ENCODE measurements around the gene IL11RA. TPM values are rescaled to one million over a fixed set of nuclear protein-coding genes. Genes with fewer than 3 reads are reported as not detected.

The IL11RA gene
- total and polyA plus RNA-seq, 2 donors (not counting 3 experiments of a cell fraction or from before 2014, with no cell fraction given) = 15.3 to 18.6 TPM

- intact Hi-C loops (cut with micrococcal nuclease) = no loop called here
- Histone ChIP-seq H2AFZ (ENCODE audit: low read depth, low read length) (no peak overlapping the region), H3K9ac (replicated peaks; ENCODE audit: extremely low read depth, insufficient read depth, low read length) (no peak overlapping the region), H3K79me2 (ENCODE audit: control insufficient read depth, insufficient read depth, low read length) (no peaks in the 10 kb centered on the region), H3K4me3 (replicated peaks in 1 of 3; ENCODE audit: insufficient read depth in 1 of 3, low read depth in 1 of 3, low read length in 3 of 3) (no peak overlapping the region), H3K27me3 (ENCODE audit: control insufficient read depth in 2 of 2, insufficient read depth in 2 of 2, low read length in 2 of 2) (no peaks in the 10 kb centered on the region), H3K4me2 (ENCODE audit: insufficient read depth, low read length) (no peak overlapping the region), H3K9me1 (replicated peaks; ENCODE audit: control insufficient read depth, extremely low read depth, insufficient read depth, low read length) (no peaks in the 10 kb centered on the region), H3K4me1 (ENCODE audit: control insufficient read depth, extremely low read depth, insufficient read depth, low read length) (peaks cover 5% of the 10 kb centered on the region), H3K36me3 (ENCODE audit: control insufficient read depth in 2 of 2, extremely low read depth in 1 of 2, insufficient read depth in 2 of 2, low read length in 2 of 2) (no peaks in the 10 kb centered on the region), H4K20me1 (replicated peaks; ENCODE audit: control insufficient read depth, extremely low read depth, insufficient read depth, low read length) (no peaks in the 10 kb centered on the region), H3K27ac (ENCODE audit: insufficient read depth, low read depth, low read length) (no peak overlapping the region), H3K9me3 (replicated peaks; ENCODE audit: control insufficient read depth, insufficient read depth, low read length) (no peaks in the 10 kb centered on the region)
- no TSS peak for BruUV-seq (replicated peaks)
- dilution Hi-C loops (cut with MboI; ENCODE audit: extremely low pct_ligation_motif_present, low sequenced_read_pairs) = no loop called here
- FAIRE-seq = no peak
- TF ChIP-seq EZH2 (IDR thresholded peaks at IDR 0.05; ENCODE audit: borderline replicate concordance, low read depth, low read length, severe bottlenecking) (no peak), MAX (IDR thresholded peaks at IDR 0.05; ENCODE audit: insufficient read depth, insufficient read length) (no peak), JUN (IDR thresholded peaks at IDR 0.05; ENCODE audit: borderline replicate concordance, insufficient read depth, insufficient read length, low read depth) (no peak), GATA2 (IDR thresholded peaks at IDR 0.05; ENCODE audit: insufficient read depth, insufficient read length, low read depth, low read length) (no peak), MYC (IDR thresholded peaks at IDR 0.05; ENCODE audit: low read depth, low read length) (no peak), FOS (IDR thresholded peaks at IDR 0.05; ENCODE audit: borderline replicate concordance, insufficient read depth, low read length) (no peak), POLR2AphosphoS5 (IDR thresholded peaks at IDR 0.05; ENCODE audit: insufficient read depth, low read depth, low read length) (no peak), CTCF (IDR thresholded peaks at IDR 0.05; ENCODE audit: extremely low read depth in 1 of 2, insufficient read depth in 1 of 2, low read depth in 1 of 2, low read length in 2 of 2) (no peak), POLR2A (IDR thresholded peaks at IDR 0.05; ENCODE audit: low read depth, low read length) (no peak)
- no peak for DNase-seq (ENCODE audit: low read depth, low spot score)
- CTCF ChIA-PET = interaction anchor here (1.5 to 2.3 kb wide), 3 partner anchors 12 to 39 kb away, joined by 6 to 9 read pairs (median 8); partner anchors contain the start of genes GALT and IL11RA
- POLR2A ChIA-PET = no interaction called here
Measured at GRCh38 chr9:34663303-34663605, 11.3 kb downstream of the IL11RA start.
